Activated CD4-positive, alpha-beta T cell treated with anti-CD3 and anti-CD28 coated beads, Interleukin-2, amount 10 ng/mL, durations not matched to agents 7 days and 5 days (primary cell): ENCODE results near the gene QSOX2. TPM values are rescaled to one million over a fixed set of nuclear protein-coding genes. Genes with fewer than 3 reads are reported as not detected.
A peak's percentile ranks its signal among the peaks of the same experiment; 100 is the strongest.
"Not testable (repeated sequence)": the region's sequence is repeated elsewhere in the genome, so short reads cannot be mapped to it uniquely, and the experiment has no call there.

Experiments
- CTCF ChIA-PET: fragments of 350-600 bp; sonication (Branson Sonifier 250); formaldehyde crosslinking; loops from one replicate; lab custom pipeline; 2021; ENCODE audit warnings: antibody characterized with exemption; lab: Charles Lee
- POLR2A ChIA-PET: fragments of 350-600 bp; sonication (Branson Sonifier 250); formaldehyde crosslinking; loops from one replicate; lab custom pipeline; 2021; ENCODE audit warnings: antibody characterized with exemption; lab: Charles Lee
- DNase-seq: peaks from one replicate; pipeline ENCODE4 v3.0.0-alpha.2; 2020
- H3K27ac Mint-ChIP-seq: one replicate; pipeline ENCODE4 v1.8.0; 2021; ENCODE audit warnings: mild to moderate bottlenecking, moderate library complexity, mixed read lengths
- H3K27me3 Mint-ChIP-seq: one replicate; pipeline ENCODE4 v1.8.0; 2021; ENCODE audit warnings: mixed read lengths
- H3K36me3 Mint-ChIP-seq: one replicate; pipeline ENCODE4 v1.8.0; 2021; ENCODE audit warnings: low read depth, mixed read lengths
- H3K4me1 Mint-ChIP-seq: one replicate; pipeline ENCODE4 v1.8.0; 2021; ENCODE audit warnings: mixed read lengths
- H3K4me3 Mint-ChIP-seq: one replicate; pipeline ENCODE4 v1.8.0; 2021; ENCODE audit warnings: mild to moderate bottlenecking, moderate library complexity, mixed read lengths
- H3K9me3 Mint-ChIP-seq: one replicate; pipeline ENCODE4 v1.8.0; 2021; ENCODE audit warnings: mixed read lengths
- total RNA-seq, 2 experiments: library from RNA; stranded (reverse); gene quantifications; one replicate each; pipeline ENCODE4 v1.2.3, GENCODE V29; 2021

Gene QSOX2
- total RNA-seq, 2 experiments from 2014 or later = 13.7 to 14.0 TPM

- no peaks in the 10 kb centered on the region for H3K36me3 Mint-ChIP-seq
- ChIA-PET CTCF (no interaction called here), POLR2A (no interaction called here)
- no peak for DNase-seq
- no peak overlapping the region for H3K4me3 Mint-ChIP-seq
- H3K27me3 Mint-ChIP-seq = no peaks in the 10 kb centered on the region
- no peaks in the 10 kb centered on the region for H3K9me3 Mint-ChIP-seq
- H3K27ac Mint-ChIP-seq = no peak overlapping the region
- peaks cover 34% of the 10 kb centered on the region for H3K4me1 Mint-ChIP-seq
These were observed 4.1 kb downstream of the QSOX2 start for GRCh38 chr9:136241542-136241941.

- no peaks in the 10 kb centered on the region for H3K9me3 Mint-ChIP-seq
- ChIA-PET CTCF (no interaction called here), POLR2A (no interaction called here)
- no peak overlapping the region for H3K27ac Mint-ChIP-seq
- DNase-seq = no peak
- H3K36me3 Mint-ChIP-seq = no peaks in the 10 kb centered on the region
- H3K4me1 Mint-ChIP-seq = peaks cover 32% of the 10 kb centered on the region
- no peaks in the 10 kb centered on the region for H3K27me3 Mint-ChIP-seq
- no peak overlapping the region for H3K4me3 Mint-ChIP-seq
These were observed 4.7 kb downstream of the QSOX2 start for GRCh38 chr9:136240941-136241340.

- no peak for DNase-seq
- peaks cover 2% of the 10 kb centered on the region for H3K36me3 Mint-ChIP-seq
- no peaks in the 10 kb centered on the region for H3K9me3 Mint-ChIP-seq
- H3K4me3 Mint-ChIP-seq = no peak overlapping the region
- ChIA-PET CTCF (interaction anchor here (0.6 kb wide), 1 partner anchor 72 kb away, joined by 3 read pairs; no protein-coding TSS in a partner anchor), POLR2A (no interaction called here)
- no peaks in the 10 kb centered on the region for H3K27me3 Mint-ChIP-seq
- no peak overlapping the region for H3K27ac Mint-ChIP-seq
- peaks cover 31% of the 10 kb centered on the region for H3K4me1 Mint-ChIP-seq
These were observed 5.7 kb downstream of the QSOX2 start for GRCh38 chr9:136239983-136240330.

- no peak for DNase-seq
- Mint-ChIP-seq H3K27me3 (no peaks in the 10 kb centered on the region), H3K36me3 (peaks cover 4% of the 10 kb centered on the region), H3K4me1 (peaks cover 26% of the 10 kb centered on the region), H3K9me3 (no peaks in the 10 kb centered on the region), H3K27ac (no peak overlapping the region), H3K4me3 (no peak overlapping the region)
- POLR2A ChIA-PET = no interaction called here
- CTCF ChIA-PET = interaction anchor here (0.6 kb wide), 1 partner anchor 72 kb away, joined by 3 read pairs; no protein-coding TSS in a partner anchor
These were observed 6.3 kb downstream of the QSOX2 start for GRCh38 chr9:136239135-136239982.

GRCh38 chr9:136238342-136238732, 7.3 kb downstream of the QSOX2 start:
- H3K27ac Mint-ChIP-seq = peak overlapping the region; percentile 19
- H3K4me3 Mint-ChIP-seq = no peak overlapping the region
- POLR2A ChIA-PET = no interaction called here

GRCh38 chr9:136237486-136238341, 7.9 kb downstream of the QSOX2 start:
- ChIA-PET CTCF (interaction anchor here (1.2 kb wide), 1 partner anchor 13 kb away, joined by 4 read pairs; no protein-coding TSS in a partner anchor), POLR2A (no interaction called here)
- no peak overlapping the region for H3K27ac Mint-ChIP-seq
- no peak overlapping the region for H3K4me3 Mint-ChIP-seq
- no peaks in the 10 kb centered on the region for H3K9me3 Mint-ChIP-seq
- peaks cover 4% of the 10 kb centered on the region for H3K36me3 Mint-ChIP-seq
- no peaks in the 10 kb centered on the region for H3K27me3 Mint-ChIP-seq
- peaks cover 26% of the 10 kb centered on the region for H3K4me1 Mint-ChIP-seq
- DNase-seq = no peak

More at GRCh38 chr9:136238342-136238732, 7.3 kb downstream of the QSOX2 start:
- CTCF ChIA-PET = interaction anchor here (1.2 kb wide), 1 partner anchor 13 kb away, joined by 4 read pairs; no protein-coding TSS in a partner anchor
- no peaks in the 10 kb centered on the region for H3K9me3 Mint-ChIP-seq
- peaks cover 4% of the 10 kb centered on the region for H3K36me3 Mint-ChIP-seq
- H3K27me3 Mint-ChIP-seq = no peaks in the 10 kb centered on the region
- peaks cover 26% of the 10 kb centered on the region for H3K4me1 Mint-ChIP-seq
- DNase-seq = no peak

- CTCF ChIA-PET = interaction anchor here (1.1 kb wide), 1 partner anchor 19 kb away, joined by 4 read pairs; no protein-coding TSS in a partner anchor
- DNase-seq, H3K27me3 Mint-ChIP-seq, H3K4me3 Mint-ChIP-seq, H3K27ac Mint-ChIP-seq, H3K9me3 Mint-ChIP-seq, POLR2A ChIA-PET, H3K36me3 Mint-ChIP-seq: not testable (repeated sequence)
- peaks cover 33% of the 10 kb centered on the region for H3K4me1 Mint-ChIP-seq
These were observed 8.9 kb downstream of the QSOX2 start for GRCh38 chr9:136236471-136237410.

GRCh38 chr9:136235709-136236455, 9.7 kb downstream of the QSOX2 start:
- Mint-ChIP-seq H3K27me3 (no peaks in the 10 kb centered on the region), H3K4me1 (peaks cover 40% of the 10 kb centered on the region), H3K27ac (no peak overlapping the region), H3K4me3 (no peak overlapping the region), H3K36me3 (peaks cover 4% of the 10 kb centered on the region), H3K9me3 (no peaks in the 10 kb centered on the region)
- DNase-seq = no peak
- ChIA-PET POLR2A (no interaction called here), CTCF (interaction anchor here (1.1 kb wide), 1 partner anchor 19 kb away, joined by 4 read pairs; no protein-coding TSS in a partner anchor)

GRCh38 chr9:136235171-136235570, 10.4 kb downstream of the QSOX2 start:
- Mint-ChIP-seq H3K4me3 (no peak overlapping the region), H3K36me3 (peaks cover 4% of the 10 kb centered on the region), H3K27ac (no peak overlapping the region), H3K9me3 (no peaks in the 10 kb centered on the region), H3K4me1 (peaks cover 46% of the 10 kb centered on the region), H3K27me3 (no peaks in the 10 kb centered on the region)
- POLR2A ChIA-PET = no interaction called here
- DNase-seq = no peak
- CTCF ChIA-PET = interaction anchor here (1.1 to 1.3 kb wide), 2 partner anchors 12 to 18 kb away, joined by 3 to 4 read pairs; no protein-coding TSS in a partner anchor

GRCh38 chr9:136234597-136234996, 11.0 kb downstream of the QSOX2 start:
- peaks cover 4% of the 10 kb centered on the region for H3K36me3 Mint-ChIP-seq
- no peak for DNase-seq
- peaks cover 46% of the 10 kb centered on the region for H3K4me1 Mint-ChIP-seq
- H3K27ac Mint-ChIP-seq = peak overlapping the region; percentile 63
- ChIA-PET POLR2A (no interaction called here), CTCF (interaction anchor here (1.3 kb wide), 1 partner anchor 11 kb away, joined by 3 read pairs; no protein-coding TSS in a partner anchor)
- H3K4me3 Mint-ChIP-seq = no peak overlapping the region
- no peaks in the 10 kb centered on the region for H3K27me3 Mint-ChIP-seq
- H3K9me3 Mint-ChIP-seq = no peaks in the 10 kb centered on the region

GRCh38 chr9:136233868-136234267, 11.7 kb downstream of the QSOX2 start:
- no peak overlapping the region for H3K4me3 Mint-ChIP-seq
- no peak for DNase-seq
- CTCF ChIA-PET = interaction anchor here (1.3 kb wide), 1 partner anchor 11 kb away, joined by 3 read pairs; no protein-coding TSS in a partner anchor
- H3K4me1 Mint-ChIP-seq = peaks cover 46% of the 10 kb centered on the region
- H3K27ac Mint-ChIP-seq = peak overlapping the region; percentile 71
- no peaks in the 10 kb centered on the region for H3K27me3 Mint-ChIP-seq
- H3K36me3 Mint-ChIP-seq = peaks cover 4% of the 10 kb centered on the region
- POLR2A ChIA-PET = no interaction called here
- no peaks in the 10 kb centered on the region for H3K9me3 Mint-ChIP-seq
